HEK293 (cell line): ENCODE results near the gene DDX39A.
"Not testable (repeated sequence)": the region's sequence is repeated elsewhere in the genome, so short reads cannot be mapped to it uniquely, and the experiment has no call there.

ENCODE experiments used
- CTCF ChIA-PET: fragments of 350-600 bp; formaldehyde crosslinking; extraction: SDS; loops from one replicate; lab custom pipeline; 2021; ENCODE audit warnings: antibody characterized with exemption; lab: Yijun Ruan, JAX
- POLR2A ChIA-PET: fragments of 300-600 bp; formaldehyde crosslinking; extraction: SDS; loops from one replicate; lab custom pipeline; 2020; ENCODE audit warnings: antibody characterized with exemption, inconsistent platforms; lab: Yijun Ruan, JAX
- H3K27ac ChIP-seq: fragments of 200-500 bp; sonication (Bioruptor generic); 2 replicates; pipeline ENCODE4 v1.5.1; 2014; ENCODE audit warnings: low read depth, low read length, control low read depth, inconsistent platforms; ENCODE audit errors: extremely low read depth
- H3K36me3 ChIP-seq, 2 experiments: fragments of 200-500 bp in 1 of 2; sonication (Bioruptor generic) in 1 of 2; 1 replicate in 1 of 2; 2 replicates in 1 of 2; pipeline ENCODE4 v1.5.1; 2014 to 2017; ENCODE audit warnings: inconsistent platforms in 2 of 2, low read length in 2 of 2; ENCODE audit not compliant: control insufficient read depth in 2 of 2, insufficient read depth in 1 of 2
- H3K4me1 ChIP-seq: fragments of 200-500 bp; sonication (Bioruptor generic); 2 replicates; pipeline ENCODE4 v1.5.1; 2014; ENCODE audit warnings: mild to moderate bottlenecking, low read length, inconsistent platforms; ENCODE audit not compliant: control insufficient read depth, insufficient read depth
- H3K4me3 ChIP-seq: 2 replicates; pipeline ENCODE4 v1.5.1; 2011; ENCODE audit warnings: low read depth, mild to moderate bottlenecking, control low read depth, low read length, moderate library complexity
- H3K9me3 ChIP-seq: fragments of 200-500 bp; sonication (Bioruptor generic); 2 replicates; pipeline ENCODE4 v1.5.1; 2014; ENCODE audit warnings: low read depth, low read length, inconsistent platforms; ENCODE audit not compliant: control insufficient read depth, insufficient read depth
- FEZF1 ChIP-seq: fragments of 450-650 bp; formaldehyde crosslinking; IDR thresholded peaks from 2 replicates; pipeline ENCODE4 v1.5.1; 2016; ENCODE audit warnings: missing biosample characterization, missing genetic modification characterization
- SP2 ChIP-seq: fragments of 450-650 bp; formaldehyde crosslinking; IDR thresholded peaks from 2 replicates; pipeline ENCODE4 v1.5.1; 2016; ENCODE audit warnings: missing biosample characterization, missing genetic modification characterization
- ZNF112 ChIP-seq: fragments of 450-650 bp; formaldehyde crosslinking; IDR thresholded peaks from 2 replicates; pipeline ENCODE4 v1.5.0; 2017; ENCODE audit warnings: missing biosample characterization, missing genetic modification characterization
- ZNF133 ChIP-seq: fragments of 450-650 bp; formaldehyde crosslinking; IDR thresholded peaks from 2 replicates; pipeline ENCODE4 v1.5.1; 2016; ENCODE audit warnings: missing biosample characterization, missing genetic modification characterization
- ZNF146 ChIP-seq: fragments of 450-650 bp; formaldehyde crosslinking; IDR thresholded peaks from 2 replicates; pipeline ENCODE4 v1.5.1; 2016; ENCODE audit warnings: missing biosample characterization, missing genetic modification characterization
- ZNF391 ChIP-seq: fragments of 450-650 bp; formaldehyde crosslinking; IDR thresholded peaks from 2 replicates; pipeline ENCODE4 v1.5.1; 2016; ENCODE audit warnings: low read depth, missing biosample characterization, missing genetic modification characterization, borderline replicate concordance
- ZNF48 ChIP-seq: fragments of 450-650 bp; formaldehyde crosslinking; IDR thresholded peaks from 2 replicates; pipeline ENCODE4 v1.5.1; 2016; ENCODE audit warnings: missing biosample characterization, missing genetic modification characterization
- ZNF514 ChIP-seq: fragments of 450-650 bp; formaldehyde crosslinking; IDR thresholded peaks from 2 replicates; pipeline ENCODE4 v1.5.1; 2016; ENCODE audit warnings: missing biosample characterization, missing genetic modification characterization
- ZNF768 ChIP-seq: fragments of 450-650 bp; formaldehyde crosslinking; IDR thresholded peaks from 2 replicates; pipeline ENCODE4 v1.5.1; 2018; ENCODE audit warnings: missing biosample characterization, mild to moderate bottlenecking, missing genetic modification characterization
- ZNF776 ChIP-seq: fragments of 450-650 bp; formaldehyde crosslinking; IDR thresholded peaks from 2 replicates; pipeline ENCODE4 v1.5.0; 2017; ENCODE audit warnings: missing biosample characterization, missing genetic modification characterization, borderline replicate concordance
- ZNF791 ChIP-seq: fragments of 450-650 bp; formaldehyde crosslinking; IDR thresholded peaks from 2 replicates; pipeline ENCODE4 v1.5.1; 2016; ENCODE audit warnings: missing biosample characterization, missing genetic modification characterization
- TF ChIP-seq, protein P1 (sequence below): fragments of 450-650 bp; formaldehyde crosslinking; IDR thresholded peaks from 2 replicates; pipeline ENCODE4 v1.5.1; 2016; ENCODE audit warnings: missing biosample characterization, missing genetic modification characterization
- TF ChIP-seq, protein P2 (sequence below): fragments of 450-650 bp; formaldehyde crosslinking; IDR thresholded peaks from 2 replicates; pipeline ENCODE4 v1.5.1; 2016; ENCODE audit warnings: missing biosample characterization, missing genetic modification characterization
- TF ChIP-seq, protein P3 (sequence below): fragments of 450-650 bp; formaldehyde crosslinking; conservative IDR thresholded peaks from 2 replicates; pipeline ENCODE4 v1.5.1; 2016; ENCODE audit warnings: low read depth, missing biosample characterization, missing genetic modification characterization

DDX39A gene

GRCh38 chr19:14396730-14397129 lies 22.4 kb downstream of the DDX39A start:
- H3K4me1 ChIP-seq, H3K9me3 ChIP-seq, CTCF ChIA-PET, H3K4me3 ChIP-seq, H3K27ac ChIP-seq: not testable (repeated sequence)
- TF ChIP-seq ZNF391 (tag by site-specific recombination): peak; percentile 100
- H3K36me3 ChIP-seq: peaks cover 8 to 42% of the 10 kb centered on the region in 2 experiments; a peak in 2 of 3 replicates
- POLR2A ChIA-PET: interaction anchor here (0.6 kb wide), 1 partner anchor 10 kb away, joined by 4 read pairs; no protein-coding TSS in a partner anchor

GRCh38 chr19:14395710-14396336 lies 23.3 kb downstream of the DDX39A start:
- H3K36me3 ChIP-seq: peaks cover 7 to 39% of the 10 kb centered on the region in 2 experiments; a peak in 2 of 3 replicates
- CTCF ChIA-PET: interaction anchor here (0.8 kb wide), 1 partner anchor 515 kb away, joined by 3 read pairs; no protein-coding TSS in a partner anchor

More at GRCh38 chr19:14395710-14396336, 23.3 kb downstream of the DDX39A start:
- no peaks in the 10 kb centered on the region for H3K4me1 ChIP-seq
- H3K4me3 ChIP-seq: no peak overlapping the region
- H3K27ac ChIP-seq: no peak overlapping the region
- POLR2A ChIA-PET: interaction anchor here (0.6 kb wide), 1 partner anchor 371 kb away, joined by 4 read pairs; no protein-coding TSS in a partner anchor
- TF ChIP-seq ZNF768 (tag by site-specific recombination) (no peak), ZNF776 (no peak), ZNF48 (no peak), ZNF514 (tag by site-specific recombination) (no peak), ZNF791 (tag by site-specific recombination) (no peak), ZNF112 (no peak), SP2 (tag by site-specific recombination) (no peak), ZNF133 (tag by site-specific recombination) (no peak), ZNF146 (tag by site-specific recombination) (no peak), FEZF1 (tag by site-specific recombination) (no peak)
- TF ChIP-seq, protein P1, sequence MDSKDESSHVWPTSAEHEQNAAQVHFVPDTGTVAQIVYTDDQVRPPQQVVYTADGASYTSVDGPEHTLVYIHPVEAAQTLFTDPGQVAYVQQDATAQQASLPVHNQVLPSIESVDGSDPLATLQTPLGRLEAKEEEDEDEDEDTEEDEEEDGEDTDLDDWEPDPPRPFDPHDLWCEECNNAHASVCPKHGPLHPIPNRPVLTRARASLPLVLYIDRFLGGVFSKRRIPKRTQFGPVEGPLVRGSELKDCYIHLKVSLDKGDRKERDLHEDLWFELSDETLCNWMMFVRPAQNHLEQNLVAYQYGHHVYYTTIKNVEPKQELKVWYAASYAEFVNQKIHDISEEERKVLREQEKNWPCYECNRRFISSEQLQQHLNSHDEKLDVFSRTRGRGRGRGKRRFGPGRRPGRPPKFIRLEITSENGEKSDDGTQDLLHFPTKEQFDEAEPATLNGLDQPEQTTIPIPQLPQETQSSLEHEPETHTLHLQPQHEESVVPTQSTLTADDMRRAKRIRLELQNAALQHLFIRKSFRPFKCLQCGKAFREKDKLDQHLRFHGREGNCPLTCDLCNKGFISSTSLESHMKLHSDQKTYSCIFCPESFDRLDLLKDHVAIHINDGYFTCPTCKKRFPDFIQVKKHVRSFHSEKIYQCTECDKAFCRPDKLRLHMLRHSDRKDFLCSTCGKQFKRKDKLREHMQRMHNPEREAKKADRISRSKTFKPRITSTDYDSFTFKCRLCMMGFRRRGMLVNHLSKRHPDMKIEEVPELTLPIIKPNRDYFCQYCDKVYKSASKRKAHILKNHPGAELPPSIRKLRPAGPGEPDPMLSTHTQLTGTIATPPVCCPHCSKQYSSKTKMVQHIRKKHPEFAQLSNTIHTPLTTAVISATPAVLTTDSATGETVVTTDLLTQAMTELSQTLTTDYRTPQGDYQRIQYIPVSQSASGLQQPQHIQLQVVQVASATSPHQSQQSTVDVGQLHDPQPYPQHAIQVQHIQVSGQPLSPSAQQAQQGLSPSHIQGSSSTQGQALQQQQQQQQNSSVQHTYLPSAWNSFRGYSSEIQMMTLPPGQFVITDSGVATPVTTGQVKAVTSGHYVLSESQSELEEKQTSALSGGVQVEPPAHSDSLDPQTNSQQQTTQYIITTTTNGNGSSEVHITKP (tag by site-specific recombination): no peak
- TF ChIP-seq, protein P2, sequence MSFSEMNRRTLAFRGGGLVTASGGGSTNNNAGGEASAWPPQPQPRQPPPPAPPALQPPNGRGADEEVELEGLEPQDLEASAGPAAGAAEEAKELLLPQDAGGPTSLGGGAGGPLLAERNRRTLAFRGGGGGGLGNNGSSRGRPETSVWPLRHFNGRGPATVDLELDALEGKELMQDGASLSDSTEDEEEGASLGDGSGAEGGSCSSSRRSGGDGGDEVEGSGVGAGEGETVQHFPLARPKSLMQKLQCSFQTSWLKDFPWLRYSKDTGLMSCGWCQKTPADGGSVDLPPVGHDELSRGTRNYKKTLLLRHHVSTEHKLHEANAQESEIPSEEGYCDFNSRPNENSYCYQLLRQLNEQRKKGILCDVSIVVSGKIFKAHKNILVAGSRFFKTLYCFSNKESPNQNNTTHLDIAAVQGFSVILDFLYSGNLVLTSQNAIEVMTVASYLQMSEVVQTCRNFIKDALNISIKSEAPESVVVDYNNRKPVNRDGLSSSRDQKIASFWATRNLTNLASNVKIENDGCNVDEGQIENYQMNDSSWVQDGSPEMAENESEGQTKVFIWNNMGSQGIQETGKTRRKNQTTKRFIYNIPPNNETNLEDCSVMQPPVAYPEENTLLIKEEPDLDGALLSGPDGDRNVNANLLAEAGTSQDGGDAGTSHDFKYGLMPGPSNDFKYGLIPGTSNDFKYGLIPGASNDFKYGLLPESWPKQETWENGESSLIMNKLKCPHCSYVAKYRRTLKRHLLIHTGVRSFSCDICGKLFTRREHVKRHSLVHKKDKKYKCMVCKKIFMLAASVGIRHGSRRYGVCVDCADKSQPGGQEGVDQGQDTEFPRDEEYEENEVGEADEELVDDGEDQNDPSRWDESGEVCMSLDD (tag by site-specific recombination): no peak
- TF ChIP-seq, protein P3, sequence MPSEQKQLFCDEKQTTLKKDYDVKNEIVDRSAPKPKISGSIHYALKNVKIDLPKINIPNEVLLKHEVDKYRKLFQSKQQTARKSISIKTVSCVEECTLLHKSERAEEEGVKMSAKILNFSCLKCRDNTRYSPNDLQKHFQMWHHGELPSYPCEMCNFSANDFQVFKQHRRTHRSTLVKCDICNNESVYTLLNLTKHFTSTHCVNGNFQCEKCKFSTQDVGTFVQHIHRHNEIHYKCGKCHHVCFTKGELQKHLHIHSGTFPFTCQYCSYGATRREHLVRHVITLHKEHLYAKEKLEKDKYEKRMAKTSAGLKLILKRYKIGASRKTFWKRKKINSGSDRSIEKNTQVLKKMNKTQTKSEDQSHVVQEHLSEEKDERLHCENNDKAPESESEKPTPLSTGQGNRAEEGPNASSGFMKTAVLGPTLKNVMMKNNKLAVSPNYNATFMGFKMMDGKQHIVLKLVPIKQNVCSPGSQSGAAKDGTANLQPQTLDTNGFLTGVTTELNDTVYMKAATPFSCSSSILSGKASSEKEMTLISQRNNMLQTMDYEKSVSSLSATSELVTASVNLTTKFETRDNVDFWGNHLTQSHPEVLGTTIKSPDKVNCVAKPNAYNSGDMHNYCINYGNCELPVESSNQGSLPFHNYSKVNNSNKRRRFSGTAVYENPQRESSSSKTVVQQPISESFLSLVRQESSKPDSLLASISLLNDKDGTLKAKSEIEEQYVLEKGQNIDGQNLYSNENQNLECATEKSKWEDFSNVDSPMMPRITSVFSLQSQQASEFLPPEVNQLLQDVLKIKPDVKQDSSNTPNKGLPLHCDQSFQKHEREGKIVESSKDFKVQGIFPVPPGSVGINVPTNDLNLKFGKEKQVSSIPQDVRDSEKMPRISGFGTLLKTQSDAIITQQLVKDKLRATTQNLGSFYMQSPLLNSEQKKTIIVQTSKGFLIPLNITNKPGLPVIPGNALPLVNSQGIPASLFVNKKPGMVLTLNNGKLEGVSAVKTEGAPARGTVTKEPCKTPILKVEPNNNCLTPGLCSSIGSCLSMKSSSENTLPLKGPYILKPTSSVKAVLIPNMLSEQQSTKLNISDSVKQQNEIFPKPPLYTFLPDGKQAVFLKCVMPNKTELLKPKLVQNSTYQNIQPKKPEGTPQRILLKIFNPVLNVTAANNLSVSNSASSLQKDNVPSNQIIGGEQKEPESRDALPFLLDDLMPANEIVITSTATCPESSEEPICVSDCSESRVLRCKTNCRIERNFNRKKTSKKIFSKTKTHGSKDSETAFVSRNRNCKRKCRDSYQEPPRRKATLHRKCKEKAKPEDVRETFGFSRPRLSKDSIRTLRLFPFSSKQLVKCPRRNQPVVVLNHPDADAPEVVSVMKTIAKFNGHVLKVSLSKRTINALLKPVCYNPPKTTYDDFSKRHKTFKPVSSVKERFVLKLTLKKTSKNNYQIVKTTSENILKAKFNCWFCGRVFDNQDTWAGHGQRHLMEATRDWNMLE (tag by site-specific recombination): no peak
- TF ChIP-seq, all 188 proteins: peak for 0
- no peaks in the 10 kb centered on the region for H3K9me3 ChIP-seq
